ENCODE results near the gene CCDC14.
A peak's percentile ranks its signal among the peaks of the same experiment; 100 is the strongest.
"Not testable (repeated sequence)": the region's sequence is repeated elsewhere in the genome, so short reads cannot be mapped to it uniquely, and the experiment has no call there.

The CCDC14 gene

GRCh38 chr3:123909785-123910184 lies 51.2 kb downstream of the CCDC14 start:
- no peak for DNase-seq

GRCh38 chr3:123907720-123908119 lies 53.3 kb downstream of the CCDC14 start:
- DNase-seq: no peak

- no peak for DNase-seq
These were observed 61.6 kb downstream of the CCDC14 start for GRCh38 chr3:123899300-123899865.

- DNase-seq: no peak
These were observed 68.0 kb downstream of the CCDC14 start for GRCh38 chr3:123893012-123893411.

- DNase-seq: no peak
These were observed 68.8 kb downstream of the CCDC14 start for GRCh38 chr3:123892195-123892594.

- DNase-seq: not testable (repeated sequence)
These were observed 70.0 kb downstream of the CCDC14 start for GRCh38 chr3:123890991-123891390.

- not testable (repeated sequence) for DNase-seq
These were observed 70.9 kb downstream of the CCDC14 start for GRCh38 chr3:123890162-123890561.

GRCh38 chr3:123884993-123885392 lies 76.0 kb downstream of the CCDC14 start:
- DNase-seq: no peak

GRCh38 chr3:123884203-123884831 lies 76.7 kb downstream of the CCDC14 start, which contains the start of gene MYLK:
Gene MYLK (minus strand): TSS chr3:123884332. CDS start chr3:123793841, 90,491 bp downstream.
- DNase-seq: peak in 6 of 56 donors; percentile 3 to 49 (median 16)

- DNase-seq: no peak
These were observed 77.3 kb downstream of the CCDC14 start for GRCh38 chr3:123883701-123884202.

GRCh38 chr3:123883111-123883510 lies 77.9 kb downstream of the CCDC14 start:
- DNase-seq: no peak

- DNase-seq: no peak
These were observed 79.3 kb downstream of the CCDC14 start for GRCh38 chr3:123881771-123882170.

GRCh38 chr3:123880998-123881561 lies 79.9 kb downstream of the CCDC14 start:
- DNase-seq: peak in 2 of 56 donors; percentile 3 to 19

GRCh38 chr3:123878807-123879206 lies 82.2 kb downstream of the CCDC14 start:
- no peak for DNase-seq

GRCh38 chr3:123877965-123878364 lies 83.1 kb downstream of the CCDC14 start:
- no peak for DNase-seq

- DNase-seq: no peak
These were observed 83.6 kb downstream of the CCDC14 start for GRCh38 chr3:123877466-123877865.

- DNase-seq: no peak
These were observed 84.2 kb downstream of the CCDC14 start for GRCh38 chr3:123876858-123877257.

- no peak for DNase-seq
These were observed 88.4 kb downstream of the CCDC14 start for GRCh38 chr3:123872621-123873020.

GRCh38 chr3:123871946-123872345 lies 89.1 kb downstream of the CCDC14 start:
- no peak for DNase-seq

- DNase-seq: no peak
These were observed 91.0 kb downstream of the CCDC14 start for GRCh38 chr3:123870033-123870432.

GRCh38 chr3:123869165-123869564 lies 91.9 kb downstream of the CCDC14 start:
- DNase-seq: no peak

- DNase-seq: no peak
These were observed 96.3 kb downstream of the CCDC14 start for GRCh38 chr3:123864706-123865105.
